Adrenal gland (tissue), 5 donors: ENCODE measurements around the gene TSPAN3.

ENCODE experiments used
- POLR2A ChIP-seq, 2 donors: fragments of 450-650 bp; IDR thresholded peaks; one replicate each; pipeline ENCODE4 v1.6.1; 2017; ENCODE audit warnings: antibody characterized with exemption in 2 of 2, mild to moderate bottlenecking in 2 of 2, moderate library complexity in 1 of 2
- TF ChIP-seq, protein P1 (sequence below), 6 experiments: fragments of 450-650 bp in 4 of 6; fragments of 200-600 bp in 2 of 6; sonication (generic) in 1 of 6; IDR thresholded peaks; 1 replicate in 5 of 6; 2 replicates in 1 of 6; pipeline versions ENCODE4 v1.5.1 to v1.8.0; 2016 to 2021; ENCODE audit warnings: antibody characterized with exemption in 6 of 6, mild to moderate bottlenecking in 2 of 6, moderate library complexity in 1 of 6
- donor health status: DM: no; HTN: no; CAD: no.

DNA sequence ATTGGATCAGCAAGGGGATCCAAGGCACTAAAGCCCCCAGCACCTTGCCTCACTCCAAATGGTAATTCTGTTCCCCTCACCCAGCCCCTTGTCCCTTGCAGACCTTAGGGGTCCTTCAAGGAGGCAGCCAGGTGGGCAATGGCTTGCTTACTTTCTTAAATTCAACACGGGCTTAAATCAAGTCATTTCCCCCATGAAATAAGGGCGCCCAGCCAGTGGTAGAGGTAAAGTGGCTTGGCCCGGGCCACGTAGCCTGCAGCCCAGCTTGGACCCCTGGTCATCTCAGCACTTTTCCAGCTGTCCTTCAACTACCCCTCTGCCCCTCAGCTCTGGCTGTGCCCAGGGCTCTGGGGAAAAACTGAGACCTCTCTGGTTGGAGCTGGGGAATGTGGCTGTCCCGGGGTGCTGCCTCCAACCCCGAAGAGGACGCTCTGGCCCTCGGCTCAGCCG is 74.8 kb downstream of the TSPAN3 start:
- TF ChIP-seq POLR2A (IDR thresholded peaks at IDR 0.05): no peak
- TF ChIP-seq, protein P1, sequence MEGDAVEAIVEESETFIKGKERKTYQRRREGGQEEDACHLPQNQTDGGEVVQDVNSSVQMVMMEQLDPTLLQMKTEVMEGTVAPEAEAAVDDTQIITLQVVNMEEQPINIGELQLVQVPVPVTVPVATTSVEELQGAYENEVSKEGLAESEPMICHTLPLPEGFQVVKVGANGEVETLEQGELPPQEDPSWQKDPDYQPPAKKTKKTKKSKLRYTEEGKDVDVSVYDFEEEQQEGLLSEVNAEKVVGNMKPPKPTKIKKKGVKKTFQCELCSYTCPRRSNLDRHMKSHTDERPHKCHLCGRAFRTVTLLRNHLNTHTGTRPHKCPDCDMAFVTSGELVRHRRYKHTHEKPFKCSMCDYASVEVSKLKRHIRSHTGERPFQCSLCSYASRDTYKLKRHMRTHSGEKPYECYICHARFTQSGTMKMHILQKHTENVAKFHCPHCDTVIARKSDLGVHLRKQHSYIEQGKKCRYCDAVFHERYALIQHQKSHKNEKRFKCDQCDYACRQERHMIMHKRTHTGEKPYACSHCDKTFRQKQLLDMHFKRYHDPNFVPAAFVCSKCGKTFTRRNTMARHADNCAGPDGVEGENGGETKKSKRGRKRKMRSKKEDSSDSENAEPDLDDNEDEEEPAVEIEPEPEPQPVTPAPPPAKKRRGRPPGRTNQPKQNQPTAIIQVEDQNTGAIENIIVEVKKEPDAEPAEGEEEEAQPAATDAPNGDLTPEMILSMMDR (IDR thresholded peaks at IDR 0.05): no peak
